HG02885 (cell line): Measurements from ENCODE around the gene PHF21B.
"Not testable (repeated sequence)": the region's sequence is repeated elsewhere in the genome, so short reads cannot be mapped to it uniquely, and the experiment has no call there.

ENCODE experiments used
- ATAC-seq: cut with Tn5 transposase; IDR thresholded peaks from one replicate; pipeline ENCODE4 v1.9.1; 2021; ENCODE audit warnings: mild to moderate bottlenecking; ENCODE audit not compliant: unreplicated experiment, poor library complexity

The PHF21B gene

GRCh38 chr22:44925465-44926123 is 84.2 kb downstream of the PHF21B start:
- no peak for ATAC-seq

- no peak for ATAC-seq
Observed at GRCh38 chr22:44924710-44925109, 85.1 kb downstream of the PHF21B start.

- no peak for ATAC-seq
Observed at GRCh38 chr22:44924098-44924497, 85.7 kb downstream of the PHF21B start.

GRCh38 chr22:44921766-44922165 is 88.0 kb downstream of the PHF21B start:
- not testable (repeated sequence) for ATAC-seq

GRCh38 chr22:44920183-44920582 is 89.6 kb downstream of the PHF21B start:
- ATAC-seq = no peak

GRCh38 chr22:44919691-44920090 is 90.1 kb downstream of the PHF21B start:
- ATAC-seq = no peak

- ATAC-seq = no peak
Observed at GRCh38 chr22:44918925-44919392, 90.8 kb downstream of the PHF21B start.

GRCh38 chr22:44918166-44918924 is 91.5 kb downstream of the PHF21B start:
- no peak for ATAC-seq

- ATAC-seq = no peak
Observed at GRCh38 chr22:44917372-44918165, 92.2 kb downstream of the PHF21B start.

- no peak for ATAC-seq
Observed at GRCh38 chr22:44916281-44917231, 93.2 kb downstream of the PHF21B start.

GRCh38 chr22:44915441-44915840 is 94.4 kb downstream of the PHF21B start:
- ATAC-seq = no peak

- no peak for ATAC-seq
Observed at GRCh38 chr22:44914026-44914721, 95.6 kb downstream of the PHF21B start.

- ATAC-seq = no peak
Observed at GRCh38 chr22:44913198-44913983, 96.4 kb downstream of the PHF21B start.

GRCh38 chr22:44909241-44909640 is 100.6 kb downstream of the PHF21B start:
- no peak for ATAC-seq

GRCh38 chr22:44907765-44908737 is 101.8 kb downstream of the PHF21B start:
- no peak for ATAC-seq

GRCh38 chr22:44906999-44907644 is 102.7 kb downstream of the PHF21B start:
- ATAC-seq = no peak
